ENCODE measurements around the gene AADACL4.
"Not testable (repeated sequence)": the region's sequence is repeated elsewhere in the genome, so short reads cannot be mapped to it uniquely, and the experiment has no call there.

Gene AADACL4

DNA sequence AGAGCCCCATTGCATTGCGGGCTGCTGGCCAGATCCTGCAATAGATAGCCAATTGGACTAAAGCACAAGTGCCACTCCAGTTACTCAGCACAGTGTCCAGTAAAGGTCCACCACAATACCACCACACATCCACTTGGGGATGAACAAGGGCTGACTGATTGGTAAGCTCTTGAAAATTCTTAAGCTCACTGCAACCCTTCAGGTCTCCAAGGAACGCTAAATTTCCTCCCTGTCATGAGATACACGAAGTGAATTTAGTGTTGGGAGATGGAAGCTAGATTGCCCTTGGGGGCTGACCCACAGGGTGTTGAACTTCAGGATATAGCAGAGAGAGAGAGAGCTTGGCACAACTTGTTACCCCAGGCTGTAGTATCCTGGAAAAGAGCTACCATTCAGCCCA, 62.2 kb downstream of the AADACL4 start:
- no peak for TF ChIP-seq CTCF (IDR thresholded peaks at IDR 0.05; ENCODE audit: low read depth, low read length, missing control alignments)
- DNase-seq (ENCODE audit: low read depth), result no peak
- no peak overlapping the region for H3K4me3 ChIP-seq (ENCODE audit: low read depth, low read length)

- TF ChIP-seq CTCF (IDR thresholded peaks at IDR 0.05; ENCODE audit: low read depth, low read length, missing control alignments), result no peak
- H3K4me3 ChIP-seq (ENCODE audit: low read depth, low read length), result no peak overlapping the region
- DNase-seq (ENCODE audit: low read depth), result no peak
These were observed 64.7 kb downstream of the AADACL4 start for GRCh38 chr1:12708396-12709090.

DNA sequence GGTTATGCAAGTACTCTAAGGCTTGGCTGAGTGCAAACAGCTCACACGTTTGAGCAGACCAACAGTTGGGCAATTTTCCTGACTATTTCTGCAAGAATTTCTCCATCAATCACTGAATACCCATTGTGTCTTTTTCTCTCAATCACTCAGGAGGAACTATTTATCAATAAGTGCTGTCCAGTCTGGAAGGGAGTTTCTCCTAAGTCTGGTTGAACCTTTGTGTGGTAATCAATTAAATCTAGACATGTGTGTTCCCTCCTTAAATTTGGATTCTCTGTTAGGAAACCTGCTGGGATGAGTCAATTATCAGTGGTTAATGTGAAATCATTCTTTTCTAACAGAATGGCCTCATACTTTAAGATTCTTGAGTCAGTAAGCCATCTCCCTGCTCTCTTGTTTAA, 65.2 kb downstream of the AADACL4 start:
- no peak overlapping the region for H3K4me3 ChIP-seq (ENCODE audit: low read depth, low read length)
- no peak for DNase-seq (ENCODE audit: low read depth)
- TF ChIP-seq CTCF (IDR thresholded peaks at IDR 0.05; ENCODE audit: low read depth, low read length, missing control alignments), result no peak

GRCh38 chr1:12709696-12710095, 65.8 kb downstream of the AADACL4 start:
- DNase-seq (ENCODE audit: low read depth), result no peak
- no peak for TF ChIP-seq CTCF (IDR thresholded peaks at IDR 0.05; ENCODE audit: low read depth, low read length, missing control alignments)
- H3K4me3 ChIP-seq (ENCODE audit: low read depth, low read length), result no peak overlapping the region

DNA sequence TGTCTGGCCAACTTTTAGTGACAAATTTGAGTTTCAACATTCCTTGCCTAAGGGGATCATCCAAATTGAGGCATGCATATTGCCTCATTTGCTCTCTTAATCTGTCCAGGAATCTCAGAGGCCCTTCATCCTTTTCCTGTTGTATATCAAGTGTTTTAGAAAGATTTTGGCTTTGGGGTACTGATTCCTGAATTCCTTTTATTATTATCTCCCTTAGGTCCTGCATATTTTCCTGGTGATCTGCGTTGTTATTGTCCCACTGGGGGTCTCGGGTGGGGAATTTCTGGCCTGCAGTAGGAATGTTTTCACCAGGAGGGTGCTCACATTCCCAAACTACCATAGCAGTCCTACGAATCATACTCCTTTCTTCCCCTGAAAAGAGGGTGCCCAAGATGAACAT, 67.7 kb downstream of the AADACL4 start:
- DNase-seq (ENCODE audit: low read depth), result no peak
- H3K4me3 ChIP-seq (ENCODE audit: low read depth, low read length), result no peak overlapping the region
- TF ChIP-seq CTCF (IDR thresholded peaks at IDR 0.05; ENCODE audit: low read depth, low read length, missing control alignments), result no peak

DNA sequence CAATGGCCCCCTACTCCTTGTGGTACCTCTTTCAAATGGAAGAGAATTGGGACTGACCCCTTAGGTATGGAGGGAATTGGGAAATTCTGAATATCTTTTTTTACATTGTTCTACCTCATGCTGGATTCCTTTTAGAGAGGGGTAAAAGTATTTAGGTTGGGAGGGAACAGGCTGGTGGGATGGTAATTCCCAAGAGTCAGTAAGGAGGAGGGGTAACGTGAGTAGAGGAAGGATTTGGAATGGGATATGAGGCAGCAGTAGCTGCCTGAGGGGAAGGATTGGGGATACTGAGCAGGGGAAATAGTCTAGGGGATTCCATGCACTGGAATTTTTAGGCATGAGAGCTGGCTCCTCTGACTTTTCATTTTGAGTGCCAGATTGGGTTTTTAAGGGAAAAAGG, 68.2 kb downstream of the AADACL4 start:
- DNase-seq (ENCODE audit: low read depth), result no peak
- H3K4me3 ChIP-seq (ENCODE audit: low read depth, low read length), result no peak overlapping the region
- no peak for TF ChIP-seq CTCF (IDR thresholded peaks at IDR 0.05; ENCODE audit: low read depth, low read length, missing control alignments)

DNA sequence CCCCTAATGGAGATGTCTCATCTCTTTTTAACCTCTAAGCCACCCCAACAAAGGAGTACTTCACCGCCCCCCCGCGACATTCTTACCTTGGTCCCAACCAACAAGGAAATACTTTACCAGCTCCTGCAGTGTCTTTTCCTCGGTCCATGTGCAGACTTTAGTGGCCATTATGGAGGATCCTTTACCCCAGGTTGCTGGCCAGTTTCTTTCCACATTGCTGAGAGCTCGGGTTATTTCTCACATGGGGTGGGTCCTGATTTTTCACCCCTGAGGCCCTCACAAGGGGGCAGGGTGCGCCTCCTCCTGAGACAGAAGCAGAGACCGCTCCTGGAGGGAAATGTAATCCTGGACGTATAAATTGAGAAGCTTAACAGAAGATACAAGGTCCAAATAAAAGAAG, 69.0 kb downstream of the AADACL4 start:
- no peak for TF ChIP-seq CTCF (IDR thresholded peaks at IDR 0.05; ENCODE audit: low read depth, low read length, missing control alignments)
- no peak overlapping the region for H3K4me3 ChIP-seq (ENCODE audit: low read depth, low read length)
- no peak for DNase-seq (ENCODE audit: low read depth)

DNA sequence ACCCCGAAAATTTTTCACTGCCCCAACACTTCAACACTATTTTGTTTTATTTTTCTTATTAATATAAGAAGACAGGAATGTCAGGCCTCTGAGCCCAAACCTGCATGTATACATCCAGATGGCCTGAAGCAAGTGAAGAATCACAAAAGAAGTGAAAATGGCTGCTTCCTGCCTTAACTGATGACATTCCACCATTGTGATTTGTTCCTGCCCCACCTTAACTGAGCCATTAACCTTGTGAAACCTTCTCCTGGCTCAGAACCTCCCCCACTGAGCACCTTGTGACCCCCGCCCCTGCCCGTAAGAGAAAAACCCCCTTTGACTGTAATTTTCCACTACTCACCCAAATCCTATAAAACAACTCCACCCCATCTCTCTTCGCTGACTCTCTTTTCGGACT, 69.8 kb downstream of the AADACL4 start:
- not testable (repeated sequence) for DNase-seq (ENCODE audit: low read depth)

More for the DNA sequence above, 69.8 kb downstream of the AADACL4 start:
- H3K4me3 ChIP-seq (ENCODE audit: low read depth, low read length), result not testable (repeated sequence)
